Endothelial cell of umbilical vein (primary cell): ENCODE data around the gene ANKS1A. TPM values are rescaled to one million over a fixed set of nuclear protein-coding genes. Genes with fewer than 3 reads are reported as not detected.

Experiments used
- BruUV-seq: library from RNA; stranded (reverse); fragments of 400-500 nt; replicated peaks from 2 replicates; lab custom pipeline; 2021; lab: Mats Ljungman, UMichigan
- CTCF ChIA-PET: fragments of 300-600, 350-600 bp; sonication (Branson Sonifier 250); formaldehyde crosslinking; loops from one replicate; lab custom pipeline; 2021; ENCODE audit warnings: antibody characterized with exemption, inconsistent platforms; lab: Charles Lee
- POLR2A ChIA-PET: fragments of 300-600, 350-600 bp; sonication (Branson Sonifier 250); formaldehyde crosslinking; loops from one replicate; lab custom pipeline; 2021; ENCODE audit warnings: antibody characterized with exemption, inconsistent platforms; lab: Charles Lee
- DNase-seq: peaks from one replicate; pipeline ENCODE4 v3.0.0-alpha.2; 2011; ENCODE audit warnings: low read depth, low spot score
- FAIRE-seq: peaks from 2 replicates; lab custom pipeline; 2011; peaks lifted over from hg19 to GRCh38; lab: Jason Lieb, UNC
- H2AFZ ChIP-seq: 2 replicates; pipeline ENCODE4 v1.6.0; 2012; ENCODE audit warnings: low read depth, low read length, control low read depth, inconsistent platforms
- H3K27ac ChIP-seq: 2 replicates; pipeline ENCODE4 v1.5.1; 2011; ENCODE audit warnings: low read depth, mild to moderate bottlenecking, control low read depth, low read length, moderate library complexity; ENCODE audit not compliant: insufficient read depth
- H3K27me3 ChIP-seq, 2 experiments: 2 replicates each; pipeline versions ENCODE4 v1.6.0 to v1.6.1; 2011; ENCODE audit warnings: low read length in 2 of 2, mixed read lengths in 1 of 2; ENCODE audit not compliant: control insufficient read depth in 2 of 2, insufficient read depth in 2 of 2
- H3K36me3 ChIP-seq, 2 experiments: 2 replicates in 1 of 2; 3 replicates in 1 of 2; pipeline ENCODE4 v1.5.1; 2011; ENCODE audit warnings: low read length in 2 of 2, mild to moderate bottlenecking in 1 of 2, moderate library complexity in 1 of 2; ENCODE audit not compliant: control insufficient read depth in 2 of 2, insufficient read depth in 2 of 2; ENCODE audit errors: extremely low read depth in 1 of 2
- H3K4me1 ChIP-seq: 3 replicates; pipeline ENCODE4 v1.5.1; 2011; ENCODE audit warnings: mild to moderate bottlenecking, low read length; ENCODE audit not compliant: control insufficient read depth, insufficient read depth; ENCODE audit errors: extremely low read depth
- H3K4me2 ChIP-seq: 2 replicates; pipeline ENCODE4 v1.6.1; 2011; ENCODE audit warnings: low read length, control low read depth, mixed read lengths; ENCODE audit not compliant: insufficient read depth
- H3K4me3 ChIP-seq, 3 experiments: fragments of 200-600 bp in 1 of 3; sonication (generic), shearing (Covaris generic) in 1 of 3; replicated peaks in 1 of 3; 2 replicates each; pipeline ENCODE4 v1.5.1; 2011 to 2016; ENCODE audit warnings: control low read depth in 3 of 3, low read length in 3 of 3, mild to moderate bottlenecking in 2 of 3, inconsistent platforms in 1 of 3, low read depth in 1 of 3, moderate library complexity in 1 of 3; ENCODE audit not compliant: insufficient read depth in 1 of 3
- H3K79me2 ChIP-seq: 2 replicates; pipeline ENCODE4 v1.6.0; 2012; ENCODE audit warnings: low read length, inconsistent platforms; ENCODE audit not compliant: control insufficient read depth, insufficient read depth
- H3K9ac ChIP-seq: replicated peaks from 2 replicates; pipeline ENCODE3; 2011; ENCODE audit warnings: low read length, control low read depth; ENCODE audit not compliant: insufficient read depth; ENCODE audit errors: extremely low read depth
- H3K9me1 ChIP-seq: replicated peaks from 3 replicates; pipeline ENCODE4 v1.6.0; 2011; ENCODE audit warnings: mild to moderate bottlenecking, low read length; ENCODE audit not compliant: control insufficient read depth, insufficient read depth; ENCODE audit errors: extremely low read depth
- H3K9me3 ChIP-seq: replicated peaks from 2 replicates; pipeline ENCODE4 v1.5.1; 2012; ENCODE audit warnings: low read length, inconsistent platforms; ENCODE audit not compliant: control insufficient read depth, insufficient read depth
- H4K20me1 ChIP-seq: replicated peaks from 2 replicates; pipeline ENCODE3; 2011; ENCODE audit warnings: mild to moderate bottlenecking, low read length; ENCODE audit not compliant: control insufficient read depth, insufficient read depth; ENCODE audit errors: extremely low read depth
- CTCF ChIP-seq, 2 donors: IDR thresholded peaks; 1 replicate in 1 of 2; 2 replicates in 1 of 2; pipeline ENCODE4 v1.5.1; 2011; ENCODE audit warnings: low read length in 2 of 2, mild to moderate bottlenecking in 2 of 2, moderate library complexity in 2 of 2, control low read depth in 1 of 2, inconsistent platforms in 1 of 2, low read depth in 1 of 2; ENCODE audit not compliant: insufficient read depth in 1 of 2; ENCODE audit errors: extremely low read depth in 1 of 2
- EZH2 ChIP-seq: IDR thresholded peaks from 2 replicates; pipeline ENCODE4 v1.6.1; 2012; ENCODE audit warnings: borderline replicate concordance, low read depth, mild to moderate bottlenecking, moderate library complexity, low read length, inconsistent platforms; ENCODE audit not compliant: severe bottlenecking
- FOS ChIP-seq: IDR thresholded peaks from 2 replicates; pipeline ENCODE4 v1.6.1; 2011; ENCODE audit warnings: mild to moderate bottlenecking, low read length, moderate library complexity, borderline replicate concordance; ENCODE audit not compliant: insufficient read depth
- GATA2 ChIP-seq: IDR thresholded peaks from 2 replicates; pipeline ENCODE4 v1.7.0; 2011; ENCODE audit warnings: low read depth, mild to moderate bottlenecking, moderate library complexity, mixed read lengths, low read length; ENCODE audit not compliant: insufficient read length, insufficient read depth
- JUN ChIP-seq: IDR thresholded peaks from 2 replicates; pipeline ENCODE4 v1.6.1; 2011; ENCODE audit warnings: borderline replicate concordance, low read depth; ENCODE audit not compliant: insufficient read length, insufficient read depth
- MYC ChIP-seq: IDR thresholded peaks from one replicate; pipeline ENCODE4 v1.6.1; 2011; ENCODE audit warnings: mild to moderate bottlenecking, low read depth, low read length
- POLR2A ChIP-seq: IDR thresholded peaks from 2 replicates; pipeline ENCODE4 v1.6.1; 2012; ENCODE audit warnings: low read depth, mild to moderate bottlenecking, control low read depth, low read length
- POLR2AphosphoS5 ChIP-seq: IDR thresholded peaks from 2 replicates; pipeline ENCODE4 v1.6.1; 2012; ENCODE audit warnings: low read depth, mild to moderate bottlenecking, control low read depth, low read length, moderate library complexity; ENCODE audit not compliant: insufficient read depth
- dilution Hi-C: fragments of 300-500 bp; cut with MboI; formaldehyde crosslinking; loops from one replicate; pipeline ENCODE4 v1.15.0; 2019; ENCODE audit warnings: low sequenced_read_pairs; ENCODE audit not compliant: extremely low pct_ligation_motif_present
- intact Hi-C: fragments of 100-400 bp; cut with micrococcal nuclease; formaldehyde crosslinking; loops from one replicate; pipeline ENCODE4 v1.10.0; 2022
- polyA plus RNA-seq, 4 experiments: library from polyadenylated mRNA; depleted of rRNA in 3 of 4; stranded (reverse) in 3 of 4; unstranded in 1 of 4; fragments of >200 nt; gene quantifications; 2 replicates each; pipeline versions ENCODE4 v1.2.1 to v1.2.3, GENCODE V29; 2011 to 2012; ENCODE audit warnings: missing spikeins in 1 of 4
- total RNA-seq: library from RNA; stranded (reverse); gene quantifications from 2 replicates; pipeline ENCODE4 v1.2.3, GENCODE V29; 2021
- TF ChIP-seq, protein P1 (sequence below): IDR thresholded peaks from 2 replicates; pipeline ENCODE4 v1.6.1; 2011; ENCODE audit not compliant: insufficient read depth, insufficient read length

Gene ANKS1A
- total and polyA plus RNA-seq, 2 donors (not counting 3 experiments of a cell fraction or from before 2014, with no cell fraction given): 8.9 to 26.1 TPM

DNA sequence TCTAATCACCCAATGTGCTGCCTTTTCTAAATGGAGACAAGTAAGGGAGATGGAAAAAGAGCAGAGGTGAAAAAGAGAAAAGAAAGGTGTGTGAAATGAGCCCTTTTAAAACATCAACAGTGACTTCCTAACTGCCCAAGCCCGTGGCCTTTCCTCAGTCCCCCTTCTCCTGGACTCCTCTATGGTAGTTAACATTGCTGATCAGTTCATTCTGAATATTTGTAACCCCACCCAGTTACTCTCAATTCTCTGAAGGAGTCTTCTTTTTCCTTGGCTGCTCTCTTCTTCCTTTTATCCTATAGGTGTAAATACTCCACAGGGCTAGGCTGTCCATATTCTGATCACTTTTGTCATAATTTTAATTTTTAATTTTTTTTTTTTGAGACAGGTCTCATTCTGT is 28.3 kb upstream of the ANKS1A start:
- CTCF ChIA-PET: no interaction called here
- peaks cover 15% of the 10 kb centered on the region for H3K4me1 ChIP-seq
- H3K27me3 ChIP-seq: no peaks in the 10 kb centered on the region
- no peaks in the 10 kb centered on the region for H3K9me3 ChIP-seq
- POLR2A ChIA-PET: no interaction called here
- H3K9me1 ChIP-seq: no peaks in the 10 kb centered on the region
- H3K4me3 ChIP-seq: no peak overlapping the region
- FAIRE-seq (no peak), DNase-seq (no peak)
- H2AFZ ChIP-seq: no peak overlapping the region
- no peaks in the 10 kb centered on the region for H3K79me2 ChIP-seq
- no peak overlapping the region for H3K9ac ChIP-seq
- intact Hi-C loops (loop anchor here (10.0 kb wide), 1 partner anchor 284 kb away; the partner anchor contains the start of gene TCP11), dilution Hi-C loops (no loop called here)
- BruUV-seq: no TSS peak
- H3K27ac ChIP-seq: no peak overlapping the region
- H3K4me2 ChIP-seq: no peak overlapping the region
- H3K36me3 ChIP-seq: peaks cover 2 to 18% of the 10 kb centered on the region in 2 experiments
- no peak for TF ChIP-seq EZH2
- TF ChIP-seq POLR2A: no peak
- TF ChIP-seq MYC: no peak
- no peak for TF ChIP-seq CTCF (IDR thresholded peaks at IDR 0.05; ENCODE audit: extremely low read depth in 1 of 2, insufficient read depth in 1 of 2, low read depth in 1 of 2, low read length in 2 of 2)
- TF ChIP-seq POLR2AphosphoS5: no peak
- no peak for TF ChIP-seq JUN
- no peaks in the 10 kb centered on the region for H4K20me1 ChIP-seq

DNA sequence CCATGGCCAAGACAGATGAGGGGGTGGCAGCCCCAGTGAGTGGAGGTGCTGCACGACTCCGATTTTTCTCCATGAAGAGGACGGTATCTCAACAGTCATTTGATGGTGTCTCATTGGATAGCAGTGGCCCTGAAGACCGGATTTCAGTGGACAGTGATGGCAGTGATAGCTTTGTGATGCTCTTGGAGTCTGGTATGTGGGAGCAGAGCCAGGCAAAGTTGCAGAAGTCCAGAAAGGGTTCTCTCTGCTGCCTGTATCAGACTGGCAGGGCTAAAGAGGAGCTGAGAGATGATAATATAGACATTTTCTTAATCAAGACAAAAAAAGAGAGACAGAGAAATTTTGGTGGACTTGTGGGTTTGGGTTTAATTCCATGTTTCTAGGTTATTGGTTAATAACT is 25.0 kb upstream of the ANKS1A start:
- Histone ChIP-seq H3K4me2 (peak overlapping the region; percentile 59), H3K36me3 (peaks cover 0 to 6% of the 10 kb centered on the region in 2 experiments), H3K27ac (peak overlapping the region; percentile 92), H3K27me3 (no peaks in the 10 kb centered on the region), H3K9me3 (no peaks in the 10 kb centered on the region), H3K4me3 (no peak overlapping the region), H3K4me1 (peaks cover 22% of the 10 kb centered on the region), H4K20me1 (no peaks in the 10 kb centered on the region), H3K9me1 (no peaks in the 10 kb centered on the region), H3K79me2 (no peaks in the 10 kb centered on the region), H2AFZ (no peak overlapping the region), H3K9ac (peak overlapping the region; percentile 59)
- DNase-seq (no peak), FAIRE-seq (no peak)
- TF ChIP-seq, protein P1, sequence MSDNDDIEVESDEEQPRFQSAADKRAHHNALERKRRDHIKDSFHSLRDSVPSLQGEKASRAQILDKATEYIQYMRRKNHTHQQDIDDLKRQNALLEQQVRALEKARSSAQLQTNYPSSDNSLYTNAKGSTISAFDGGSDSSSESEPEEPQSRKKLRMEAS: no peak
- TF ChIP-seq POLR2A: no peak
- no peak for TF ChIP-seq POLR2AphosphoS5
- no peak for TF ChIP-seq FOS
- no peak for TF ChIP-seq GATA2
- TF ChIP-seq MYC: no peak
- dilution Hi-C loops: no loop called here
- no TSS peak for BruUV-seq
- ChIA-PET POLR2A (no interaction called here), CTCF (interaction anchor here (2.3 kb wide), 1 partner anchor 72 kb away, joined by 8 read pairs; the partner anchor contains the start of gene BLTP3A)
- intact Hi-C loops: loop anchor here (10.0 kb wide), 1 partner anchor 281 kb away; the partner anchor contains the start of gene TCP11
